Measurements from ENCODE around the gene OSTN.

Gene OSTN

GRCh38 chr3:191301017-191301416, 102.0 kb downstream of the OSTN start:
- H3K4me1 ChIP-seq (ENCODE audit: control insufficient read depth in 2 of 2, insufficient read depth in 2 of 2, low read length in 2 of 2), result no peaks in the 10 kb centered on the region
- H3K27ac ChIP-seq (ENCODE audit: low read depth in 2 of 2, low read length in 2 of 2), result no peak overlapping the region
- no peak overlapping the region for H3K4me3 ChIP-seq (ENCODE audit: low read length in 2 of 2)
- H3K27me3 ChIP-seq (ENCODE audit: control insufficient read depth in 2 of 2, insufficient read depth in 2 of 2, low read length in 2 of 2), result no peaks in the 10 kb centered on the region
- no peaks in the 10 kb centered on the region for H3K36me3 ChIP-seq (ENCODE audit: control insufficient read depth in 2 of 2, insufficient read depth in 2 of 2, low read length in 2 of 2)
- no peaks in the 10 kb centered on the region for H3K9me3 ChIP-seq (ENCODE audit: control insufficient read depth in 2 of 2, low read length in 2 of 2)
- no peak overlapping the region for H3K9ac ChIP-seq (ENCODE audit: low read depth in 1 of 2, low read length in 2 of 2)

GRCh38 chr3:191301782-191302411, 102.9 kb downstream of the OSTN start:
- Histone ChIP-seq H3K9me3 (ENCODE audit: control insufficient read depth in 2 of 2, low read length in 2 of 2) (no peaks in the 10 kb centered on the region), H3K27me3 (ENCODE audit: control insufficient read depth in 2 of 2, insufficient read depth in 2 of 2, low read length in 2 of 2) (no peaks in the 10 kb centered on the region), H3K36me3 (ENCODE audit: control insufficient read depth in 2 of 2, insufficient read depth in 2 of 2, low read length in 2 of 2) (no peaks in the 10 kb centered on the region), H3K9ac (ENCODE audit: low read depth in 1 of 2, low read length in 2 of 2) (no peak overlapping the region), H3K4me1 (ENCODE audit: control insufficient read depth in 2 of 2, insufficient read depth in 2 of 2, low read length in 2 of 2) (no peaks in the 10 kb centered on the region), H3K27ac (ENCODE audit: low read depth in 2 of 2, low read length in 2 of 2) (no peak overlapping the region), H3K4me3 (ENCODE audit: low read length in 2 of 2) (no peak overlapping the region)

GRCh38 chr3:191302451-191302850, 103.4 kb downstream of the OSTN start:
- Histone ChIP-seq H3K27ac (ENCODE audit: low read depth in 2 of 2, low read length in 2 of 2) (no peak overlapping the region), H3K9me3 (ENCODE audit: control insufficient read depth in 2 of 2, low read length in 2 of 2) (no peaks in the 10 kb centered on the region), H3K36me3 (ENCODE audit: control insufficient read depth in 2 of 2, insufficient read depth in 2 of 2, low read length in 2 of 2) (no peaks in the 10 kb centered on the region), H3K9ac (ENCODE audit: low read depth in 1 of 2, low read length in 2 of 2) (no peak overlapping the region), H3K4me3 (ENCODE audit: low read length in 2 of 2) (no peak overlapping the region), H3K4me1 (ENCODE audit: control insufficient read depth in 2 of 2, insufficient read depth in 2 of 2, low read length in 2 of 2) (no peaks in the 10 kb centered on the region), H3K27me3 (ENCODE audit: control insufficient read depth in 2 of 2, insufficient read depth in 2 of 2, low read length in 2 of 2) (no peaks in the 10 kb centered on the region)

- no peak overlapping the region for H3K4me3 ChIP-seq (ENCODE audit: low read length in 2 of 2)
- H3K4me1 ChIP-seq (ENCODE audit: control insufficient read depth in 2 of 2, insufficient read depth in 2 of 2, low read length in 2 of 2), result no peaks in the 10 kb centered on the region
- no peak overlapping the region for H3K27ac ChIP-seq (ENCODE audit: low read depth in 2 of 2, low read length in 2 of 2)
- H3K9me3 ChIP-seq (ENCODE audit: control insufficient read depth in 2 of 2, low read length in 2 of 2), result no peaks in the 10 kb centered on the region
- H3K36me3 ChIP-seq (ENCODE audit: control insufficient read depth in 2 of 2, insufficient read depth in 2 of 2, low read length in 2 of 2), result no peaks in the 10 kb centered on the region
- no peaks in the 10 kb centered on the region for H3K27me3 ChIP-seq (ENCODE audit: control insufficient read depth in 2 of 2, insufficient read depth in 2 of 2, low read length in 2 of 2)
- H3K9ac ChIP-seq (ENCODE audit: low read depth in 1 of 2, low read length in 2 of 2), result no peak overlapping the region
Measured at GRCh38 chr3:191303596-191303995, 104.6 kb downstream of the OSTN start.

- Histone ChIP-seq H3K36me3 (ENCODE audit: control insufficient read depth in 2 of 2, insufficient read depth in 2 of 2, low read length in 2 of 2) (no peaks in the 10 kb centered on the region), H3K9ac (ENCODE audit: low read depth in 1 of 2, low read length in 2 of 2) (no peak overlapping the region), H3K4me3 (ENCODE audit: low read length in 2 of 2) (no peak overlapping the region), H3K27ac (ENCODE audit: low read depth in 2 of 2, low read length in 2 of 2) (no peak overlapping the region), H3K9me3 (ENCODE audit: control insufficient read depth in 2 of 2, low read length in 2 of 2) (no peaks in the 10 kb centered on the region), H3K27me3 (ENCODE audit: control insufficient read depth in 2 of 2, insufficient read depth in 2 of 2, low read length in 2 of 2) (no peaks in the 10 kb centered on the region), H3K4me1 (ENCODE audit: control insufficient read depth in 2 of 2, insufficient read depth in 2 of 2, low read length in 2 of 2) (no peaks in the 10 kb centered on the region)
Measured at GRCh38 chr3:191306428-191306827, 107.4 kb downstream of the OSTN start.

- Histone ChIP-seq H3K27me3 (ENCODE audit: control insufficient read depth in 2 of 2, insufficient read depth in 2 of 2, low read length in 2 of 2) (no peaks in the 10 kb centered on the region), H3K9ac (ENCODE audit: low read depth in 1 of 2, low read length in 2 of 2) (no peak overlapping the region), H3K4me3 (ENCODE audit: low read length in 2 of 2) (no peak overlapping the region), H3K36me3 (ENCODE audit: control insufficient read depth in 2 of 2, insufficient read depth in 2 of 2, low read length in 2 of 2) (no peaks in the 10 kb centered on the region), H3K27ac (ENCODE audit: low read depth in 2 of 2, low read length in 2 of 2) (no peak overlapping the region), H3K4me1 (ENCODE audit: control insufficient read depth in 2 of 2, insufficient read depth in 2 of 2, low read length in 2 of 2) (no peaks in the 10 kb centered on the region), H3K9me3 (ENCODE audit: control insufficient read depth in 2 of 2, low read length in 2 of 2) (no peaks in the 10 kb centered on the region)
Measured at GRCh38 chr3:191307341-191307740, 108.3 kb downstream of the OSTN start.

- H3K9me3 ChIP-seq (ENCODE audit: control insufficient read depth in 2 of 2, low read length in 2 of 2), result no peaks in the 10 kb centered on the region
- no peaks in the 10 kb centered on the region for H3K4me1 ChIP-seq (ENCODE audit: control insufficient read depth in 2 of 2, insufficient read depth in 2 of 2, low read length in 2 of 2)
- H3K27ac ChIP-seq (ENCODE audit: low read depth in 2 of 2, low read length in 2 of 2), result no peak overlapping the region
- no peak overlapping the region for H3K4me3 ChIP-seq (ENCODE audit: low read length in 2 of 2)
- H3K9ac ChIP-seq (ENCODE audit: low read depth in 1 of 2, low read length in 2 of 2), result no peak overlapping the region
- H3K27me3 ChIP-seq (ENCODE audit: control insufficient read depth in 2 of 2, insufficient read depth in 2 of 2, low read length in 2 of 2), result no peaks in the 10 kb centered on the region
- H3K36me3 ChIP-seq (ENCODE audit: control insufficient read depth in 2 of 2, insufficient read depth in 2 of 2, low read length in 2 of 2), result no peaks in the 10 kb centered on the region
Measured at GRCh38 chr3:191313296-191313695, 114.3 kb downstream of the OSTN start.

GRCh38 chr3:191314109-191314728, 115.2 kb downstream of the OSTN start:
- H3K9me3 ChIP-seq (ENCODE audit: control insufficient read depth in 2 of 2, low read length in 2 of 2), result no peaks in the 10 kb centered on the region
- H3K27me3 ChIP-seq (ENCODE audit: control insufficient read depth in 2 of 2, insufficient read depth in 2 of 2, low read length in 2 of 2), result no peaks in the 10 kb centered on the region
- no peak overlapping the region for H3K4me3 ChIP-seq (ENCODE audit: low read length in 2 of 2)
- no peaks in the 10 kb centered on the region for H3K36me3 ChIP-seq (ENCODE audit: control insufficient read depth in 2 of 2, insufficient read depth in 2 of 2, low read length in 2 of 2)
- H3K4me1 ChIP-seq (ENCODE audit: control insufficient read depth in 2 of 2, insufficient read depth in 2 of 2, low read length in 2 of 2), result no peaks in the 10 kb centered on the region
- no peak overlapping the region for H3K9ac ChIP-seq (ENCODE audit: low read depth in 1 of 2, low read length in 2 of 2)
- no peak overlapping the region for H3K27ac ChIP-seq (ENCODE audit: low read depth in 2 of 2, low read length in 2 of 2)
